Mesothelial cell of epicardium (in vitro differentiated cells): ENCODE data around the gene GALNTL6. TPM values are rescaled to one million over a fixed set of nuclear protein-coding genes. Genes with fewer than 3 reads are reported as not detected.

Source experiments
- DNase-seq, 2 experiments: peaks; one replicate each; pipeline ENCODE4 v3.0.0; 2021; ENCODE audit warnings: low spot score in 2 of 2; ENCODE audit not compliant: unreplicated experiment in 2 of 2
- H3K27ac Mint-ChIP-seq: 2 replicates; pipeline ENCODE4 v1.8.0; 2021; ENCODE audit warnings: mixed read lengths
- H3K27me3 Mint-ChIP-seq: 2 replicates; pipeline ENCODE4 v1.8.0; 2021; ENCODE audit warnings: low read depth, mixed read lengths
- H3K36me3 Mint-ChIP-seq: 2 replicates; pipeline ENCODE4 v1.8.0; 2021; ENCODE audit warnings: mixed read lengths
- H3K4me1 Mint-ChIP-seq: 2 replicates; pipeline ENCODE4 v1.8.0; 2021; ENCODE audit warnings: mixed read lengths
- H3K4me3 Mint-ChIP-seq: 2 replicates; pipeline ENCODE4 v1.8.0; 2021; ENCODE audit warnings: mild to moderate bottlenecking, moderate library complexity, mixed read lengths
- H3K9me3 Mint-ChIP-seq: 2 replicates; pipeline ENCODE4 v1.8.0; 2021; ENCODE audit warnings: mixed read lengths
- CTCF ChIP-seq: fragments of 200-600 bp; sonication (generic); IDR thresholded peaks from one replicate; pipeline ENCODE4 v1.5.0; 2021; ENCODE audit warnings: antibody characterized with exemption; ENCODE audit not compliant: unreplicated experiment
- total RNA-seq: library from RNA; stranded (reverse); gene quantifications from 3 replicates; pipeline ENCODE4 v1.2.1, GENCODE V29; 2021

Gene GALNTL6
- total RNA-seq, 1 donor from 2014 or later, result 1.3 TPM

GRCh38 chr4:172650758-172651530 lies 837.7 kb downstream of the GALNTL6 start:
- H3K27ac Mint-ChIP-seq, result no peak overlapping the region
- H3K4me1 Mint-ChIP-seq, result peaks cover 41% of the 10 kb centered on the region
- no peak for DNase-seq
- no peaks in the 10 kb centered on the region for H3K36me3 Mint-ChIP-seq
- no peak for TF ChIP-seq CTCF
- no peak overlapping the region for H3K4me3 Mint-ChIP-seq
- peaks cover 3% of the 10 kb centered on the region for H3K9me3 Mint-ChIP-seq
- no peaks in the 10 kb centered on the region for H3K27me3 Mint-ChIP-seq

GRCh38 chr4:172651961-172652360 lies 838.8 kb downstream of the GALNTL6 start:
- peak overlapping the region; percentile 67 for H3K27ac Mint-ChIP-seq

GRCh38 chr4:172652369-172652768 lies 839.2 kb downstream of the GALNTL6 start:
- Mint-ChIP-seq H3K9me3 (no peaks in the 10 kb centered on the region), H3K27ac (peak overlapping the region; percentile 67)

More at GRCh38 chr4:172651961-172652360, 838.8 kb downstream of the GALNTL6 start:
- H3K9me3 Mint-ChIP-seq, result no peaks in the 10 kb centered on the region
- peaks cover 51% of the 10 kb centered on the region for H3K4me1 Mint-ChIP-seq
- no peak overlapping the region for H3K4me3 Mint-ChIP-seq
- no peaks in the 10 kb centered on the region for H3K27me3 Mint-ChIP-seq
- DNase-seq, result no peak
- H3K36me3 Mint-ChIP-seq, result no peaks in the 10 kb centered on the region
- TF ChIP-seq CTCF, result no peak

GRCh38 chr4:172653676-172654075 lies 840.5 kb downstream of the GALNTL6 start:
- DNase-seq, result no peak
- Mint-ChIP-seq H3K9me3 (no peaks in the 10 kb centered on the region), H3K27me3 (no peaks in the 10 kb centered on the region), H3K4me1 (peaks cover 58% of the 10 kb centered on the region), H3K27ac (no peak overlapping the region), H3K4me3 (no peak overlapping the region), H3K36me3 (no peaks in the 10 kb centered on the region)
- TF ChIP-seq CTCF, result no peak

More at GRCh38 chr4:172652369-172652768, 839.2 kb downstream of the GALNTL6 start:
- Mint-ChIP-seq H3K36me3 (no peaks in the 10 kb centered on the region), H3K27me3 (no peaks in the 10 kb centered on the region), H3K4me1 (peaks cover 55% of the 10 kb centered on the region), H3K4me3 (no peak overlapping the region)
- no peak for TF ChIP-seq CTCF
- no peak for DNase-seq

- DNase-seq, result no peak
- Mint-ChIP-seq H3K27ac (no peak overlapping the region), H3K4me1 (peaks cover 58% of the 10 kb centered on the region)
These were observed 841.3 kb downstream of the GALNTL6 start for GRCh38 chr4:172654457-172654856.

More at GRCh38 chr4:172654457-172654856, 841.3 kb downstream of the GALNTL6 start:
- no peaks in the 10 kb centered on the region for H3K36me3 Mint-ChIP-seq
- H3K9me3 Mint-ChIP-seq, result no peaks in the 10 kb centered on the region
- H3K27me3 Mint-ChIP-seq, result no peaks in the 10 kb centered on the region
- H3K4me3 Mint-ChIP-seq, result no peak overlapping the region
- no peak for TF ChIP-seq CTCF
